WTC11 (cell line): ENCODE data around the gene DERA. TPM values are rescaled to one million over a fixed set of nuclear protein-coding genes. Genes with fewer than 3 reads are reported as not detected.

ENCODE experiments used
- ARID4B ChIP-seq: sonication (generic); formaldehyde crosslinking; IDR thresholded peaks from 2 replicates; pipeline ENCODE4 v1.8.0; 2023; ENCODE audit warnings: missing genetic modification reagents, mild to moderate bottlenecking, borderline replicate concordance
- E2F5 ChIP-seq: sonication (generic); formaldehyde crosslinking; IDR thresholded peaks from 2 replicates; pipeline ENCODE4 v1.8.1; 2022; ENCODE audit warnings: mild to moderate bottlenecking, moderate library complexity, missing genetic modification reagents
- ELF4 ChIP-seq: sonication (generic); formaldehyde crosslinking; IDR thresholded peaks from 2 replicates; pipeline ENCODE4 v1.8.1; 2022; ENCODE audit warnings: low read depth, mild to moderate bottlenecking, moderate library complexity, missing genetic modification reagents
- ESRRA ChIP-seq: sonication (generic); formaldehyde crosslinking; IDR thresholded peaks from 2 replicates; pipeline ENCODE4 v1.8.1; 2022; ENCODE audit warnings: mild to moderate bottlenecking, missing genetic modification reagents, borderline replicate concordance
- ETV6 ChIP-seq: sonication (generic); formaldehyde crosslinking; IDR thresholded peaks from 2 replicates; pipeline ENCODE4 v1.8.1; 2022; ENCODE audit warnings: mild to moderate bottlenecking, missing genetic modification reagents
- FOXJ3 ChIP-seq: sonication (generic); formaldehyde crosslinking; IDR thresholded peaks from 2 replicates; pipeline ENCODE4 v1.9.0; 2021; ENCODE audit warnings: missing genetic modification reagents, mild to moderate bottlenecking, borderline replicate concordance
- FOXP4 ChIP-seq: sonication (generic); formaldehyde crosslinking; IDR thresholded peaks from 2 replicates; pipeline ENCODE4 v1.8.0; 2022; ENCODE audit warnings: mild to moderate bottlenecking, missing genetic modification reagents
- GRHL2 ChIP-seq: fragments of 250-450 bp; sonication (Bioruptor Pico); IDR thresholded peaks from 2 replicates; pipeline ENCODE4 v1.8.0; 2022; ENCODE audit warnings: mild to moderate bottlenecking, moderate library complexity; ENCODE audit not compliant: insufficient replicate concordance, severe bottlenecking
- IRF1 ChIP-seq: sonication (generic); formaldehyde crosslinking; IDR thresholded peaks from 2 replicates; pipeline ENCODE4 v1.8.0; 2023; ENCODE audit warnings: missing genetic modification reagents
- JAZF1 ChIP-seq: fragments of 250-450 bp; sonication (Bioruptor Pico); IDR thresholded peaks from 2 replicates; pipeline ENCODE4 v1.9.0; 2021; ENCODE audit warnings: moderate library complexity, mild to moderate bottlenecking, inconsistent platforms
- MYBL2 ChIP-seq: sonication (generic); formaldehyde crosslinking; IDR thresholded peaks from 2 replicates; pipeline ENCODE4 v1.8.1; 2023; ENCODE audit warnings: mild to moderate bottlenecking, moderate library complexity, missing genetic modification reagents
- NFATC4 ChIP-seq: fragments of 250-450 bp; sonication (Bioruptor Pico); IDR thresholded peaks from 2 replicates; pipeline ENCODE4 v1.9.0; 2021; ENCODE audit warnings: mild to moderate bottlenecking
- RELA ChIP-seq: sonication (generic); formaldehyde crosslinking; IDR thresholded peaks from 2 replicates; pipeline ENCODE4 v1.8.1; 2022; ENCODE audit warnings: missing genetic modification reagents, mild to moderate bottlenecking, borderline replicate concordance
- TEAD4 ChIP-seq: sonication (generic); formaldehyde crosslinking; IDR thresholded peaks from 2 replicates; pipeline ENCODE4 v1.8.0; 2022; ENCODE audit warnings: mild to moderate bottlenecking, missing genetic modification reagents
- ZNF232 ChIP-seq: sonication (generic); formaldehyde crosslinking; IDR thresholded peaks from 2 replicates; pipeline ENCODE4 v1.8.0; 2022; ENCODE audit warnings: mild to moderate bottlenecking, missing genetic modification reagents
- ZNF281 ChIP-seq: sonication (generic); formaldehyde crosslinking; IDR thresholded peaks from 2 replicates; pipeline ENCODE4 v1.8.0; 2023; ENCODE audit warnings: mild to moderate bottlenecking, missing genetic modification reagents
- ZNF425 ChIP-seq: fragments of 250-450 bp; sonication (Bioruptor Pico); conservative IDR thresholded peaks from 2 replicates; pipeline ENCODE4 v1.9.0; 2021; ENCODE audit warnings: mild to moderate bottlenecking
- total RNA-seq: library from RNA; stranded (reverse); gene quantifications from 3 replicates; pipeline ENCODE4 v1.2.3, GENCODE V29; 2021

Gene DERA
- total RNA-seq, 1 experiment from 2014 or later, result 22.4 TPM

- 0 out of 2 replicates have a peak, but pooled peaks have one; percentile 46 for TF ChIP-seq ZNF232
- TF ChIP-seq JAZF1 (CRISPR knock-in tag), result no peak
- TF ChIP-seq E2F5, result peak; percentile 83; the same call in 1 of the 2 replicates
- no peak for TF ChIP-seq GRHL2 (CRISPR knock-in tag)
- TF ChIP-seq ETV6 (CRISPR knock-in tag), result peak; percentile 78; the same call in 1 of the 2 replicates
- no peak for TF ChIP-seq FOXP4 (CRISPR knock-in tag)
- TF ChIP-seq ESRRA (CRISPR knock-in tag), result no peak
- TF ChIP-seq MYBL2, result no peak
- TF ChIP-seq FOXJ3 (CRISPR knock-in tag), result no peak
- no peak for TF ChIP-seq TEAD4 (CRISPR knock-in tag)
- no peak for TF ChIP-seq ZNF425 (CRISPR knock-in tag)
- TF ChIP-seq RELA, result no peak; the same call in 1 of the 2 replicates
- no peak for TF ChIP-seq ELF4
- TF ChIP-seq IRF1, result no peak
- no peak for TF ChIP-seq ZNF281 (CRISPR knock-in tag)
- TF ChIP-seq NFATC4 (CRISPR knock-in tag), result no peak
- no peak for TF ChIP-seq ARID4B (CRISPR knock-in tag)
Observed at GRCh38 chr12:15910864-15911721, at the start of gene DERA (continued).
